Measurements from ENCODE around the gene LTA4H.
A peak's percentile ranks its signal among the peaks of the same experiment; 100 is the strongest.

The LTA4H gene

GRCh38 chr12:96033549-96034389, 1.6 kb downstream of the LTA4H start:
- DNase-seq: no peak

GRCh38 chr12:96029826-96030225, 5.6 kb downstream of the LTA4H start:
- no peak for DNase-seq

- DNase-seq: no peak
These were observed 6.8 kb downstream of the LTA4H start for GRCh38 chr12:96028538-96028937.

- no peak for DNase-seq
These were observed 9.1 kb downstream of the LTA4H start for GRCh38 chr12:96026331-96026730.

- DNase-seq: no peak
These were observed 9.9 kb downstream of the LTA4H start for GRCh38 chr12:96025518-96025917.

- no peak for DNase-seq
These were observed 14.9 kb downstream of the LTA4H start for GRCh38 chr12:96020314-96021003.

GRCh38 chr12:96015672-96016071, 19.7 kb downstream of the LTA4H start:
- no peak for DNase-seq

- no peak for DNase-seq
These were observed 20.3 kb downstream of the LTA4H start for GRCh38 chr12:96014943-96015599.

- DNase-seq: peak; percentile 53
These were observed 27.7 kb downstream of the LTA4H start for GRCh38 chr12:96007729-96008128.

- no peak for DNase-seq
These were observed 28.7 kb downstream of the LTA4H start for GRCh38 chr12:96006727-96007126.

- DNase-seq: no peak
These were observed 34.5 kb downstream of the LTA4H start for GRCh38 chr12:96000858-96001257.

GRCh38 chr12:95999484-95999883, 35.9 kb downstream of the LTA4H start:
- no peak for DNase-seq

GRCh38 chr12:95998611-95999286, 36.6 kb downstream of the LTA4H start:
- DNase-seq: peak; percentile 11

GRCh38 chr12:95997911-95998510, 37.4 kb downstream of the LTA4H start:
- no peak for DNase-seq

GRCh38 chr12:95997276-95997675, 38.1 kb downstream of the LTA4H start:
- DNase-seq: no peak

- DNase-seq: no peak
These were observed 39.2 kb downstream of the LTA4H start, which contains the start of gene HAL for GRCh38 chr12:95996034-95996658. Gene HAL (minus strand): TSS chr12:95996344. CDS start chr12:95995910, 434 bp downstream.

GRCh38 chr12:95995238-95996031, 40.0 kb downstream of the LTA4H start:
- no peak for DNase-seq

- no peak for DNase-seq
These were observed 40.9 kb downstream of the LTA4H start for GRCh38 chr12:95994476-95994875.

GRCh38 chr12:95993907-95994306, 41.5 kb downstream of the LTA4H start:
- no peak for DNase-seq

- DNase-seq: no peak
These were observed 45.3 kb downstream of the LTA4H start for GRCh38 chr12:95990136-95990535.

- no peak for DNase-seq
These were observed 45.8 kb downstream of the LTA4H start for GRCh38 chr12:95989504-95990123.

Data from NCI-H774 (cell line).